T-helper 1 cell treated with Interleukin-12 subunit alpha and Interleukin-12 subunit beta and Interleukin-4 antibody, amounts not matched to agents 30 ng/mL and 1 ng/mL, for 36 hours (primary cell): ENCODE results near the gene ZMYND15. TPM values are rescaled to one million over a fixed set of nuclear protein-coding genes. Genes with fewer than 3 reads are reported as not detected.

ENCODE experiments used
- intact Hi-C: fragments of 100-400 bp; cut with micrococcal nuclease; formaldehyde crosslinking; loops from one replicate; pipeline ENCODE4 v1.15.1; 2024
- total RNA-seq: library from RNA; stranded (reverse); gene quantifications from 2 replicates; pipeline ENCODE4 v1.2.3, GENCODE V29; 2022

Gene ZMYND15
- total RNA-seq, 1 donor from 2014 or later: 0.10 TPM

DNA sequence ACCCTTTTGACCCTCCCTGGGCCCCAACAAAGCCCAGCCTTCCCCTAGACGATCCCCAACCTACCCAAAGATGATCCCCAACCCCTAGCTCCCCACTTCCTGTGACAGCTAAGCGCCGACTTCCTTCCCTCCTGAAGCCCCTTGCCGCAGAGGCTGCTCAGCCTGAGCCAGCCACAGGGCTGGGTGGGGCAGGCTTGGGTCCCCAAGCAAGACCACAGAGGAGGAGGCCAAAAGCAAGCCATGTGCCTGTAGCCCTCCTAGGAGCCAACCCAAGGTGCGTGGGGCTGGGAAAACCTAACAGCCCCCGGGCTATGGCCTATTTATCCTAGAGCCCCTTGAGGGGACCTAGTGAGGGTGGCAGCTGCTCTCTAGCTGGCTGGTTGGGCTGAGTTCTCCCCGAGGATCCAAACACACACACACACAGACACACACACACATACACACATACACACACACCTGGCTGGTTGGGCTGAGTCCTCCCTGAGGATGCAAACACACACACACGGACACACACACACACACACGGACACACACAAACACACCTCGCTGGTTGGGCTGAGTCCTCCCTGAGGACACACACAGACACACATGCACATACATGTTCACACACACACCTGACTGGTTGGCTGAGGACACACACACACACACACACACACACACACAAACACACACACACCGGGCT lies 24.4 kb upstream of the ZMYND15 start:
- intact Hi-C loops: loop anchor here (10.0 kb wide), 1 partner anchor 750 kb away; the partner anchor contains the start of gene ATP2A3

GRCh38 chr17:4716081-4716480 lies 23.6 kb upstream of the ZMYND15 start:
- intact Hi-C loops: loop anchor here (10.0 kb wide), 1 partner anchor 751 kb away; the partner anchor contains the start of gene ATP2A3

GRCh38 chr17:4717791-4718190 lies 21.8 kb upstream of the ZMYND15 start:
- intact Hi-C loops: loop anchor here (10.0 kb wide), 1 partner anchor 753 kb away; the partner anchor contains the start of gene ATP2A3

- intact Hi-C loops: loop anchor here (10.0 kb wide), 1 partner anchor 753 kb away; the partner anchor contains the start of gene ATP2A3
These were observed 21.4 kb upstream of the ZMYND15 start for GRCh38 chr17:4718276-4718675.

DNA sequence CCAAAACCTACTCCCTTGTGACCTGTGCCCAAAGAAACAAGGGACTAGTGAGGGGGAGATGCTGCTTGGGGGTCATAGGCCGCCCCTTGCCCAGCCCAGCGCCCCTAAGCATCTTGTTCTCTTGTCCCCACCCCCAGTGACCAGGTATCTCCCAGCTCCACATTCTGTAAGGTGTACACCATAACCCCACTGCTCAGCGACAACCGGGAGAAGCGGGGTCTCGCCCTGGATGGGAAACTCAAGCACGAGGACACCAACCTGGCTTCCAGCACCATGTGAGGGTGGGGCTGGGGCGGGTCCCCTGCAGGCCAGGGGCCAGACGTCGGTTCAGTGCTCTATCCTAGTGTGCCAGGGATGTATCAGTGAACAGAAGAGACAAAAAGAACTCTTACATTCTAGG lies 20.5 kb upstream of the ZMYND15 start:
- intact Hi-C loops: loop anchor here (10.0 kb wide), 1 partner anchor 754 kb away; the partner anchor contains the start of gene ATP2A3

DNA sequence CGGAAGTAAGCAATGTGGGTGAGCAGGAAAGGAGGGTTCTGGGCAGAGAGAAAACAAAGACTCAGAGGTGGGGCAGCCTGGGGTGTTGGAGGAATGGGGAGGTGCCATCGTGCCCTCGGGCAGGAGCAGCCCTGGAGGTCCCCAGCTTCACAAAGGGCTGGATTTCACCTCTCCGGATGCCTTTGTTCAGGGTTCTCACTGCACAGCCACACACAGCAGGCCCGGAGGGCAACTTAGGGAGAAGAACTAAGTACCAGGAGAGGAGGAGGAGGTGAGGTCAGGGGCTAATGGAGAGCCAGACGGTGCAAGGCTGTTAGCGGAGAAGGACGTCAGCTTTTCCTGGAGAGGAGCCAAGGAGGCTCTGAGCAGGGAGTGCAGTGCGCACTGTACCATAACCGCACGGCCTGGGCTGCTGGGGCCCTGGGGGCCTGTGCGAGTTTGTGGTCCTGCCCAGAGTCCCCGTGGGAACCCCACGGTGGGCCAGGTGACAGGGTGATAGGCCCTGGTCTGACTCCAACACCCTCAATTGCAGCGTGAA lies 19.9 kb upstream of the ZMYND15 start:
- intact Hi-C loops: loop anchor here (10.0 kb wide), 1 partner anchor 755 kb away; the partner anchor contains the start of gene ATP2A3

DNA sequence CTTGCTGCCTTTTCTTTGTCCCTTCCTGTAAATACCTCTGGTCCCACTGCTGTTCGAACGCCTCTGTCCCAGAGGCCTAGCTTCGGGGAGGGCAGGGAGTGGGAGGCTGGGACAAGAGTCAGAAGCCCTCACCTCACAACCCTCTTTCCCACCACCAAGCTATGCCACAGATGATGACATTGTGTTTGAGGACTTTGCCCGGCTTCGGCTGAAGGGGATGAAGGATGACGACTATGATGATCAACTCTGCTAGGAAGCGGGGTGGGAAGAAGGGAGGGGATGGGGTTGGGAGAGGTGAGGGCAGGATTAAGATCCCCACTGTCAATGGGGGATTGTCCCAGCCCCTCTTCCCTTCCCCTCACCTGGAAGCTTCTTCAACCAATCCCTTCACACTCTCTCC lies 18.8 kb upstream of the ZMYND15 start:
- intact Hi-C loops: no loop called here

DNA sequence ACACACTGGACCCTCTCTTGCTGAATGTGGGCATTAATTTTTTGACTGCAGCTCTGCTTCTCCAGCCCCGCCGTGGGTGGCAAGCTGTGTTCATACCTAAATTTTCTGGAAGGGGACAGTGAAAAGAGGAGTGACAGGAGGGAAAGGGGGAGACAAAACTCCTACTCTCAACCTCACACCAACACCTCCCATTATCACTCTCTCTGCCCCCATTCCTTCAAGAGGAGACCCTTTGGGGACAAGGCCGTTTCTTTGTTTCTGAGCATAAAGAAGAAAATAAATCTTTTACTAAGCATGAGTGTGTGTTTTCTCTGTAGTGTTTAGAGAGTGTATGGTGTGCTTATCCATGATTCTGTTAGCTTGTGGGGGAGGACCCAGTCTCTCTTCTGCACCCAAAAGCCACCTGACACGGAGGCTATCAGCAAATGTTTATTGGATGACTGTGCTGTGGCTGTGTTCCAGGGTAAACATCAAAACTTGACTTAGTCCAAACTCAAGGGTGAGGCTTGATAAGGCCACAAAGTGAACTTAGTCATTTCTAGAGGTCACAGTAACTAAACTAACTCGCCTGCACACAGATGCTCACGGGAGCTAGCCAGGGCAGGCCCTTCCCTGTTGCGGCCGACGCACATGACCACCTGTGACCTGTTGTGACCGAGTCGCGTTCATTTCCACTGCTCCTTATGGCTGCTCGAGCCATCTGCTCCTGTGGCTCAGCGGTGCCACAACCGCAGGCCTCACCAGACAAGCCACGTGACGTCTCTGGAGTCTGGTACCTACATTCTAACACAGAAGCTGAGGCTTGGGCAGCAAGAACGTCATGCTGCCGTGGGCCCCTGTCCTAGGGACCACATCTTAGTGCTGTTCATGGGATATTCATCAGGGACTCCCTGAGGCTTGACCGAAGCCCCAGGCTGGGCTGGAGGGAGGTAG lies 18.2 kb upstream of the ZMYND15 start:
- intact Hi-C loops: no loop called here

GRCh38 chr17:4722678-4723240 lies 16.9 kb upstream of the ZMYND15 start:
- intact Hi-C loops: no loop called here

DNA sequence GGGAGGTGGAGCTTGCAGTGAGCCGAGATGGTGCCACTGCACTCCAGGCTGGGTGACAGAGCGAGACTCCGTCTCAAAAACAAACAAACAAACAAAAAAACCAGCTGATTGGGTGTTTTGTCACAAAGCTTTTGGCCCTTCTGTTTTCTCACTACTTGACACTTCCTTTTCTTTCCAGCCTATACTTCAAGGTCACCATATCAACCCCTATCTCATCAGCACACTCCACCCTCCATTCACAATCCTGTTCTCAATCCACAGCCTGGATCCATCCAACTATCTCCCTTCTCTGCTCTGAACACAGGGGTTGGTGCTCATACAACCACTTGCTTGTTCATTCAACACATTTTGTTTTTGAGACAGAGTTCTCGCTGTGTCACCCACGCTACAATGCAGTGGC lies 15.0 kb upstream of the ZMYND15 start:
- intact Hi-C loops: no loop called here

DNA sequence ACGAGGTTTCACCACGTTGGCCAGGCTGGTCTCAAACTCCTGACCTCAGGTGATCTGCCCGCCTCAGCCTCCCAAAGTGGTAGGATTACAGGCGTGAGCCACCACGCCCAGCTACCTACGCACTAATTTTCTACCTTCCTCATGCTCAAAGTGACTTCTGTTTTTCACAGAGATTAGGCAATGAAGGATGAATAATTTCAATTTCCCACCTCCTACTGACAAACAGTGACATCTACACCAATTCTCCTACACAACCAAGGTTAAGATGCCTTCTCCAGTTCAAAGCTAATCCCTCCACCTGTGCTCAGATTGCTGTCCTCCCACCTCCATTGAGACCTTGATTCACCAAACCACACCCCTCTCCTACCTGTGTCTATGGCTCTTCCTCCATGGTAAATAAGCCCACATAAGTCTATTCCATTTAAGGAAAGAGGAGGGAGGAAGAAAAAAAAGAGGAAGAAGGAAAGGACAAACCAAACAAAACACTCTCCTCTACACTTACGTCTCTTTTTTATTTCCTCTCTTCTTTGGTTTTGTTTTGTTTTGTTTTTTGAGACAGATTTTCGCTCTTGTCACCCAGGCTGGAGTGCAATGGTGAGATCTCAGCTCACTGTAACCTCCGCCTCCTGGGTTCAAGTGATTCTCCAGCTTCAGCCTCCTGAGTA lies 13.9 kb upstream of the ZMYND15 start:
- intact Hi-C loops: no loop called here

DNA sequence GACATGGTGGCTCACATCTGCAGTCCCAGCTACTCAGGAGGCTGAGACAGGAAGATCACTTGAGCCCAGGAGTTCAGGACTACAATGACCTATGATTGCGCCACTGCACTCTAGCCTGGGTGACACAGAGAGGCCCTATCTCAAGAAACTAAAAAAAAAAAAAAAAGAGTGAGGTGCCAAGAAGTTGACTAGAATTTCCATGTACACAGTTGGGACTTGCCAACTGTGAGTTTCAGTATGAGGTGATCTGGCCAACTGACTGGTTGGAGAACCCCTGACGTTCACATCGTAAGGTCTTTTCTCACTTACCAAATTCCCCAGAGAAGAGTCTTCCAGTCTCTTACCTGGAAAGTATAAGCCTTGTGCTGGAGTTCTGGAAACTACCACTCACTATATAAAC lies 11.5 kb upstream of the ZMYND15 start:
- intact Hi-C loops: loop anchor here (2.0 kb wide), 1 partner anchor 21 kb away; no protein-coding TSS in a partner anchor

DNA sequence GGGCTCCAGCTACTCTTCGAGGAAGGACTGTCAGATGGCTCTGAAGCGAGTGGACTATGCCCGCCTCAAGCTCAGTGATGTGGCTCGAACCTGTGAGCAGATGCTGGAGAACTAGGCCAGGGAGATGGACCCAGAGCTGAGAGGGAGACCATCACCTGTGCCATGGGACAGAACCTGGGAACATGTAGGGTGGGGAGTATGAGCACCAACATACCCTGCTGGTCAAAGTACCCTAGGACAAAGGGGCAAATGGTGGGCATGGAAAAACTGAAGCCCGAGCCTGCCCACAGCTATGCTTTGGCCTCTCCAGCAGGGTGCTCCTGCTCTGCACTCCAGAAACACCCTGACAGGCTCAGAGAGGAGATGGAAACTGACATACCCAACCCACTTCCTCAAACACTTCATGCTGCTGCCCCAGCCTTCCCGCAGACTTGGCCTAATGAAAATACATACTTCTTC lies 6.5 kb upstream of the ZMYND15 start:
- intact Hi-C loops: loop anchor here (5.0 to 10.0 kb wide), 2 partner anchors 209 to 468 kb away; partner anchors contain the start of genes ANKFY1, RNF167 and SLC25A11

GRCh38 chr17:4734857-4735475 lies 4.7 kb upstream of the ZMYND15 start:
- intact Hi-C loops: loop anchor here (5.0 to 10.0 kb wide), 2 partner anchors 207 to 470 kb away; partner anchors contain the start of genes ANKFY1, RNF167 and SLC25A11

- intact Hi-C loops: loop anchor here (10.0 kb wide), 1 partner anchor 471 kb away; the partner anchor contains the start of gene ANKFY1
These were observed 3.6 kb upstream of the ZMYND15 start for GRCh38 chr17:4735876-4736651.

DNA sequence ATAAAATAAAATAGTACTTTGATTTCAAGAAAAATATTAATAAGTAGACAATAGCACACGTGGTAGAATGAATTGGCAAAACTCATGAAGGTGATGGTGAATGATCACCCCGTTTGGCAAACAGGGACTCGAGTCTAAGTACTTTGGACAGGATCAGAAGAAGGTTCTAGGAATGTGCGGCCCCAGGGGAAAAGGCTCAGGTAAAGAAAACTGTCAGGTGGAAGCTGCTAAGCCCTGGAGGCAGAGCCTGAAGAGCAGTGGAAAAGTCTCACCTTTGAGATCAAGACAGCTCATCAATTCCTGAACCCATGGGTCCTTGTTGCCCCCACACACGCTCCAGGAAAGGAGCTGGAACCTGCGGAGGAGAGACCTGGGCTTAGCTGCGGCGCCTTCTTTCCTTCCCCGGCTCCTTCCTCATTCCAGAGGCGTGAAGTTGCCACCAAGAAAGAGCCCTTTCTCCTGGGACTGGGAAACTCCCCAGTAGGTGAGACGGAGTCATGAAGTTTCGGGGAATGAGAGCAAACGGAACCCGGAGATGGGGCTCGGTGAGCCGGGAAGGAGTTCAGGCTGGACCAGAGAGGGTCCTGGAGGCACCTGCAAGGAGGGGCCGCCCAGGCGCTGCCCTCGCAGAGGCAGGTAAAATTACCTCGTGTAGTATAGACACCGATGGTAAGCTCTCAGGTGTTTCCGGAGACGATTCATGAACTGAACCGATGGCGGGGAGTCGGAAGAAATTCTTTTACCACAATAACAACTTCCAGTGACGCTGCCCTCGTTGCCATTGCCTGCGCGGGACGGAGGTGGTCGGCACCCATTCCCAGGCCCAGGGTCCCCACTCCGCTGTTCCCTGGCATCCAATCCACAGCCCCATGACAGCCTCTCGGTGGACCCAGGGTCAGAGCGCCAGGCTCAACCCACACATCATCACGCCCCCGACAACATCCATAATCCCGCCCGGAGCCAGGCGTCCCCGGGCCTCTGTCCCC lies 1.2 kb upstream of the ZMYND15 start:
- intact Hi-C loops: loop anchor here (1.0 to 10.0 kb wide), 3 partner anchors 7 to 474 kb away; partner anchors contain the start of genes ANKFY1, MED11 and VMO1

- intact Hi-C loops: loop anchor here (1.0 kb wide), 1 partner anchor 8 kb away; no protein-coding TSS in a partner anchor
These were observed 355 bp downstream of the ZMYND15 start for GRCh38 chr17:4740025-4740351.

DNA sequence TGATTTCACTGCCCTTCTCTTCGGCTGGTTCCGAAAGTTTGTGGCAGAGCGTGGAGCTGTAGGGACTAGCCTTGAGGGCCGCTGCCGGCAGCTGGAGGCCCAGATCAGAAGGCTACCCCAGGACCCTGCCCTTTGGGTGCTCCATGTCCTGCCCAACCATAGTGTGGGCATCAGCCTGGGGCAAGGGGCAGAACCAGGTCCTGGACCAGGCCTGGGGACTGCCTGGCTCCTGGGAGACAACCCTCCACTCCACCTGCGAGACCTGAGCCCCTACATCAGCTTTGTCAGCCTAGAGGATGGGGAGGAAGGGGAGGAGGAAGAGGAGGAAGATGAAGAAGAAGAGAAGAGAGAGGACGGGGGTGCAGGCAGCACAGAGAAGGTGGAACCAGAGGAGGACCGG lies 951 bp downstream of the ZMYND15 start:
- intact Hi-C loops: loop anchor here (1.0 kb wide), 1 partner anchor 8 kb away; no protein-coding TSS in a partner anchor
